Omental fat pad (tissue), 4 donors: ENCODE data around the gene SLC25A33. TPM values are rescaled to one million over a fixed set of nuclear protein-coding genes. Genes with fewer than 3 reads are reported as not detected.

Experiments used
- ATAC-seq: fragments of 150-250 bp; one replicate; pipeline ENCODE4 v1.9.1; 2016; ENCODE audit warnings: mild to moderate bottlenecking, moderate library complexity; ENCODE audit not compliant: low FRiP score
- DNase-seq: peaks from one replicate; pipeline ENCODE4 v3.0.0-alpha.2; 2019; ENCODE audit warnings: low spot score
- CTCF ChIP-seq, 3 donors: fragments of 450-650 bp; IDR thresholded peaks; one replicate each; pipeline ENCODE4 v1.5.1; 2016 to 2017; ENCODE audit warnings: antibody characterized with exemption in 3 of 3, mild to moderate bottlenecking in 3 of 3, moderate library complexity in 2 of 3
- total RNA-seq, 4 donors: library from RNA; depleted of rRNA; stranded (reverse); fragments of >200 nt; gene quantifications; one replicate each; pipeline ENCODE4 v1.1.0, GENCODE V29; 2016

The SLC25A33 gene
- total RNA-seq, 4 donors from 2014 or later = 15.6 to 25.8 (median 19.1) TPM

- no peak for ATAC-seq
- no peak for DNase-seq
- no peak for TF ChIP-seq CTCF (IDR thresholded peaks at IDR 0.05)
Measured at GRCh38 chr1:9607352-9607751, 68.1 kb downstream of the SLC25A33 start.

GRCh38 chr1:9609998-9610397, 70.7 kb downstream of the SLC25A33 start:
- DNase-seq (no peak), ATAC-seq (no peak)
- TF ChIP-seq CTCF (IDR thresholded peaks at IDR 0.05) = no peak

GRCh38 chr1:9610548-9610947, 71.3 kb downstream of the SLC25A33 start:
- no peak for TF ChIP-seq CTCF (IDR thresholded peaks at IDR 0.05)
- no peak for ATAC-seq
- DNase-seq = no peak

- no peak for TF ChIP-seq CTCF (IDR thresholded peaks at IDR 0.05)
- ATAC-seq (no peak), DNase-seq (no peak)
Measured at GRCh38 chr1:9611716-9612115, 72.5 kb downstream of the SLC25A33 start.

GRCh38 chr1:9612162-9612845, 73.0 kb downstream of the SLC25A33 start:
- no peak for TF ChIP-seq CTCF (IDR thresholded peaks at IDR 0.05)

GRCh38 chr1:9612871-9613624, 73.8 kb downstream of the SLC25A33 start:
- no peak for ATAC-seq
- no peak for TF ChIP-seq CTCF (IDR thresholded peaks at IDR 0.05)
- no peak for DNase-seq

More at GRCh38 chr1:9612162-9612845, 73.0 kb downstream of the SLC25A33 start:
- DNase-seq = no peak
- no peak for ATAC-seq
